Panc1 (cell line): Measurements from ENCODE around the gene MAP4K4. TPM values are rescaled to one million over a fixed set of nuclear protein-coding genes. Genes with fewer than 3 reads are reported as not detected.

Source experiments
- ATAC-seq: fragments of 200-7000 bp; cut with Tn5 transposase; 2 replicates; pipeline ENCODE4 v1.9.1; 2020; ENCODE audit warnings: mild to moderate bottlenecking, moderate library complexity
- BruUV-seq: library from RNA; stranded (reverse); fragments of 400-500 nt; replicated peaks from 2 replicates; lab custom pipeline; 2021; lab: Mats Ljungman, UMichigan
- CTCF ChIA-PET: fragments of 300-600 bp; sonication (Branson Sonifier 250); formaldehyde crosslinking; loops from one replicate; lab custom pipeline; 2022; ENCODE audit warnings: antibody characterized with exemption; lab: Charles Lee
- POLR2A ChIA-PET: fragments of 300-600 bp; sonication (Branson Sonifier 250); formaldehyde crosslinking; loops from one replicate; lab custom pipeline; 2022; ENCODE audit warnings: antibody characterized with exemption; lab: Charles Lee
- DNase-seq: peaks from one replicate; pipeline ENCODE4 v3.0.0-alpha.2; 2010; ENCODE audit warnings: low read depth, low spot score
- H3K27ac ChIP-seq: 2 replicates; pipeline ENCODE4 v1.5.1; 2011; ENCODE audit warnings: mild to moderate bottlenecking, low read length, inconsistent platforms
- H3K27me3 ChIP-seq: fragments of 200-500 bp; sonication (Bioruptor generic); 2 replicates; pipeline ENCODE4 v1.6.0; 2014; ENCODE audit warnings: low read length, inconsistent platforms; ENCODE audit not compliant: control insufficient read depth, insufficient read depth
- H3K36me3 ChIP-seq: fragments of 200-500 bp; sonication (Bioruptor generic); 2 replicates; pipeline ENCODE4 v1.5.1; 2014; ENCODE audit warnings: inconsistent platforms, mild to moderate bottlenecking, low read length, moderate library complexity; ENCODE audit not compliant: control insufficient read depth, insufficient read depth
- H3K4me1 ChIP-seq: 2 replicates; pipeline ENCODE4 v1.5.1; 2011; ENCODE audit warnings: inconsistent platforms, mild to moderate bottlenecking, low read length, moderate library complexity; ENCODE audit not compliant: control insufficient read depth, insufficient read depth
- H3K4me3 ChIP-seq, 2 experiments: 2 replicates each; pipeline ENCODE4 v1.5.1; 2011 to 2012; ENCODE audit warnings: low read depth in 2 of 2, low read length in 2 of 2, mild to moderate bottlenecking in 2 of 2, inconsistent platforms in 1 of 2, moderate library complexity in 1 of 2
- H3K9me3 ChIP-seq: fragments of 200-500 bp; sonication (Bioruptor generic); 2 replicates; pipeline ENCODE4 v1.5.1; 2014; ENCODE audit warnings: low read depth, mild to moderate bottlenecking, inconsistent platforms, low read length, moderate library complexity; ENCODE audit not compliant: control insufficient read depth, insufficient read depth
- POLR2AphosphoS5 ChIP-seq: IDR thresholded peaks from 2 replicates; pipeline ENCODE4 v1.6.1; 2012; ENCODE audit warnings: mild to moderate bottlenecking, low read depth, low read length, moderate library complexity
- REST ChIP-seq, 2 experiments: IDR thresholded peaks; 2 replicates each; pipeline ENCODE4 v1.6.1; 2011 to 2012; ENCODE audit warnings: low read depth in 2 of 2, control low read depth in 1 of 2, low read length in 1 of 2, mild to moderate bottlenecking in 1 of 2, moderate library complexity in 1 of 2; ENCODE audit not compliant: insufficient read depth in 1 of 2
- SIN3A ChIP-seq: IDR thresholded peaks from 2 replicates; pipeline ENCODE4 v1.6.1; 2012; ENCODE audit warnings: low read depth, mild to moderate bottlenecking, low read length, moderate library complexity, borderline replicate concordance; ENCODE audit not compliant: insufficient read depth
- TCF7L2 ChIP-seq: IDR thresholded peaks from 2 replicates; pipeline ENCODE4 v1.6.1; 2011; ENCODE audit warnings: mild to moderate bottlenecking, low read depth, low read length, inconsistent platforms
- in situ Hi-C: cut with HindIII; loops from 2 replicates; pipeline ENCODE4 v1.10.0; 2016; ENCODE audit warnings: low sequenced_read_pairs, low pct_unique_long_range_greater_than_20kb
- intact Hi-C: fragments of 100-400 bp; cut with micrococcal nuclease; formaldehyde crosslinking; loops from one replicate; pipeline ENCODE4 v1.10.0; 2022; ENCODE audit not compliant: unreplicated experiment
- total RNA-seq: library from RNA; stranded (reverse); gene quantifications from one replicate; pipeline ENCODE4 v1.2.1, GENCODE V29; 2021; ENCODE audit not compliant: unreplicated experiment
- TF ChIP-seq, protein P1 (sequence below): fragments of 450-650 bp; IDR thresholded peaks from 2 replicates; pipeline ENCODE4 v1.5.1; 2017; ENCODE audit warnings: mild to moderate bottlenecking

Gene MAP4K4
- total RNA-seq, 1 experiment from 2014 or later: 68.5 TPM

GRCh38 chr2:101735166-101735533 lies 37.6 kb downstream of the MAP4K4 start:
- BruUV-seq: no TSS peak
- Histone ChIP-seq H3K4me3 (no peak overlapping the region), H3K36me3 (no peaks in the 10 kb centered on the region), H3K9me3 (no peaks in the 10 kb centered on the region), H3K4me1 (no peaks in the 10 kb centered on the region), H3K27me3 (no peaks in the 10 kb centered on the region), H3K27ac (no peak overlapping the region)
- in situ Hi-C loops (no loop called here), intact Hi-C loops (no loop called here)
- ChIA-PET CTCF (no interaction called here), POLR2A (no interaction called here)
- DNase-seq (no peak), ATAC-seq (no peak)
- TF ChIP-seq, protein P1, sequence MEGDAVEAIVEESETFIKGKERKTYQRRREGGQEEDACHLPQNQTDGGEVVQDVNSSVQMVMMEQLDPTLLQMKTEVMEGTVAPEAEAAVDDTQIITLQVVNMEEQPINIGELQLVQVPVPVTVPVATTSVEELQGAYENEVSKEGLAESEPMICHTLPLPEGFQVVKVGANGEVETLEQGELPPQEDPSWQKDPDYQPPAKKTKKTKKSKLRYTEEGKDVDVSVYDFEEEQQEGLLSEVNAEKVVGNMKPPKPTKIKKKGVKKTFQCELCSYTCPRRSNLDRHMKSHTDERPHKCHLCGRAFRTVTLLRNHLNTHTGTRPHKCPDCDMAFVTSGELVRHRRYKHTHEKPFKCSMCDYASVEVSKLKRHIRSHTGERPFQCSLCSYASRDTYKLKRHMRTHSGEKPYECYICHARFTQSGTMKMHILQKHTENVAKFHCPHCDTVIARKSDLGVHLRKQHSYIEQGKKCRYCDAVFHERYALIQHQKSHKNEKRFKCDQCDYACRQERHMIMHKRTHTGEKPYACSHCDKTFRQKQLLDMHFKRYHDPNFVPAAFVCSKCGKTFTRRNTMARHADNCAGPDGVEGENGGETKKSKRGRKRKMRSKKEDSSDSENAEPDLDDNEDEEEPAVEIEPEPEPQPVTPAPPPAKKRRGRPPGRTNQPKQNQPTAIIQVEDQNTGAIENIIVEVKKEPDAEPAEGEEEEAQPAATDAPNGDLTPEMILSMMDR: no peak
- TF ChIP-seq SIN3A: no peak
- no peak for TF ChIP-seq POLR2AphosphoS5
- TF ChIP-seq TCF7L2: no peak
- TF ChIP-seq REST (IDR thresholded peaks at IDR 0.05; ENCODE audit: insufficient read depth in 1 of 2, low read depth in 2 of 2, low read length in 1 of 2): no peak

- H3K27ac ChIP-seq: no peak overlapping the region
- no peaks in the 10 kb centered on the region for H3K9me3 ChIP-seq
- H3K27me3 ChIP-seq: no peaks in the 10 kb centered on the region
- no peak for ATAC-seq
- no peaks in the 10 kb centered on the region for H3K4me1 ChIP-seq
- CTCF ChIA-PET: no interaction called here
- intact Hi-C loops: no loop called here
- no TSS peak for BruUV-seq
- in situ Hi-C loops: no loop called here
- no peak overlapping the region for H3K4me3 ChIP-seq
- TF ChIP-seq REST (IDR thresholded peaks at IDR 0.05; ENCODE audit: insufficient read depth in 1 of 2, low read depth in 2 of 2, low read length in 1 of 2) (no peak), TCF7L2 (no peak), SIN3A (no peak), POLR2AphosphoS5 (no peak)
- TF ChIP-seq, protein P1: no peak
- POLR2A ChIA-PET: no interaction called here
- H3K36me3 ChIP-seq: no peaks in the 10 kb centered on the region
- no peak for DNase-seq
Measured at GRCh38 chr2:101736233-101736632, 38.7 kb downstream of the MAP4K4 start.
